HG03108 (cell line): ENCODE measurements around the gene GMDS.
A peak's percentile ranks its signal among the peaks of the same experiment; 100 is the strongest.

Experiments used
- ATAC-seq: cut with Tn5 transposase; IDR thresholded peaks from one replicate; pipeline ENCODE4 v1.9.1; 2021; ENCODE audit warnings: moderate library complexity; ENCODE audit not compliant: unreplicated experiment

GMDS gene

GRCh38 chr6:2103765-2104523 is 141.5 kb downstream of the GMDS start:
- ATAC-seq: no peak

- no peak for ATAC-seq
These were observed 142.4 kb downstream of the GMDS start for GRCh38 chr6:2102966-2103365.

GRCh38 chr6:2102316-2102883 is 143.0 kb downstream of the GMDS start:
- no peak for ATAC-seq

DNA sequence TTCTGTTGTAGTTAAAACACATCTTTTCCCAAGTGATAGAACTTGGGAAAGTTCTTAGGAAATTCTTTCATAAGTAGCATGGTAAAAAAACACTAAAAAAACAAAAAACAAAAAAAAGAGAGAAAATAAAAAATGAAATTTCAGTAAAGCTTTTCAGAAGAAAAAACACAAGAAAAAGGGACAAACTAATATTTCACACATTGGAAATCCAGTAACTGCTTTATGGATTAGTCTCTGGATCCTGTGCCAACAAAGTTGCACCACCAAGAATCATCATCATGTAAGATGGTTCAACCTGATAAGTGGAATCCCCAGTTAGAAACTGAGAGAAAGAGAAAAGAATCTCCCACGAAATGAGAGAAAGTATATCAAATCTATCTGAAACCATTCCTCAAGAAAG is 144.2 kb downstream of the GMDS start:
- no peak for ATAC-seq

- no peak for ATAC-seq
These were observed 145.5 kb downstream of the GMDS start for GRCh38 chr6:2099870-2100269.

GRCh38 chr6:2097464-2097863 is 147.9 kb downstream of the GMDS start:
- no peak for ATAC-seq

DNA sequence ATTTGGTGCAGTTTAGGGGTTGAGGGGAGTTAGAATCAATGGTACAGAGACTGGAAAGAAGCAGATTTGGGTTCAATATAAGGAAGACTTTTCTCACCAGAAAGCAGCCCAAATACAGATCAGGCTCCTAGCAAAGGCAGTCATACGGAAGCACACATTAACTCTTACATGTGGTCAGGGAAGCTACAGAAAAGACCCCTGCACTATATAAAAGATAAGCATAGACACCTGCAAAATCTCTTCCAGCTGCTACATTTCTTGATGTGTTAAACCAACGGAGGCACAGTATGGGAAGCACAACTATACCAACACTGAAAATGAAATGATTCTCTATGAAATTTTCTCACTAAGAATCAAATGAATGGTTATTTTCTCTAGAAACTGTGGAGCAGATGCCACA is 150.8 kb downstream of the GMDS start:
- ATAC-seq: no peak

DNA sequence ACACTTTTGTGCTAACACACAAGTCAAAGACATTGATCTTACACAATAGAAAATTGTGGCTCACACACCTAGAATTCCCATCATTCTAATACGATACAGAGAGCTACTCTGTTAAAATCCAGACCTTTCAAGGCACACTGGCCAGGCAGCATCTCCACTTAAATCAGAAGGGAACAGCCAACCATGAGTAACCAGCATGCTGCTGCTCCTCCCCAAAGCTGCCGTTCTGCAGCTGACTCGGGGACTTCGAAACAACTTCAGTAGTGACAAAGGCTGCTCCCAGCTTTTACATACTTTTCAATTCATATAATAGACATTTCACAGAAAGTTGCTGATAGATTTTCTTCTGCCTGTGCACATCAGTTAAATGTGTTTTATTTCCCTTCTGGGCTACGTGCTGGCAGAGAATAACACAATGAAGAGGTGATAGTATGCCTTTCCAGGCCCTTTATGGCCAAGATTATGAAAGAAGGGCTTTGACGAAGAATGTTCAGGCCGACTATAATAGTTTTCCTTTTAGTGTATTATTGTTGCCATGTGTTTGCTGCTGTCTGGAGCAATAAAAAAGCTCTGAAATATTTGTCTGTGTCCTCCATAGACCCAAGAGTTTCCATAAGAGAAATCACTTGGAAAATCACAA is 159.0 kb downstream of the GMDS start:
- ATAC-seq: no peak

GRCh38 chr6:2085657-2086056 is 159.7 kb downstream of the GMDS start:
- no peak for ATAC-seq

- ATAC-seq: peak; percentile 70
These were observed 164.0 kb downstream of the GMDS start for GRCh38 chr6:2081155-2082138.

- no peak for ATAC-seq
These were observed 166.5 kb downstream of the GMDS start for GRCh38 chr6:2078888-2079287.

- no peak for ATAC-seq
These were observed 167.6 kb downstream of the GMDS start for GRCh38 chr6:2077826-2078225.

- ATAC-seq: no peak
These were observed 171.9 kb downstream of the GMDS start for GRCh38 chr6:2073476-2073875.

GRCh38 chr6:2072453-2072852 is 173.0 kb downstream of the GMDS start:
- no peak for ATAC-seq

- ATAC-seq: no peak
These were observed 181.9 kb downstream of the GMDS start for GRCh38 chr6:2063547-2063946.

DNA sequence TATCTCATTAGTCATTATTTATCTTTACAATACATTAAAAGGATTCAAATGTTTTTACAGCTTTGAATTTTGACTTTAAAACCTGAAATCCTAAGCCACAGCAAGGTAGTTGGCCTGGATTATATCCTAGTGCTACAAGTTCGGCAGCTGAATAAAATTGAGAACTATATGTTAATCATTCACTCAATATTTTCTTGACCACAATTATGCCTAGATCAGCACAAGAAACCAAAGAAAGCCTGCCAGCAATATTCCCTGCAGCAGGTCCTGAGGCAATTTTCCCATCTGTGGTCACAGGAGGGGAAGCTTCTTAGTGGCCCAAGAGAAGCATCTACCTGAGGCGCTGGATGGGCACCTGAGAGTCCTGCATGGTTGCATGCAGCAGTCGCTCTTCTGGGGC is 183.5 kb downstream of the GMDS start:
- ATAC-seq: no peak

DNA sequence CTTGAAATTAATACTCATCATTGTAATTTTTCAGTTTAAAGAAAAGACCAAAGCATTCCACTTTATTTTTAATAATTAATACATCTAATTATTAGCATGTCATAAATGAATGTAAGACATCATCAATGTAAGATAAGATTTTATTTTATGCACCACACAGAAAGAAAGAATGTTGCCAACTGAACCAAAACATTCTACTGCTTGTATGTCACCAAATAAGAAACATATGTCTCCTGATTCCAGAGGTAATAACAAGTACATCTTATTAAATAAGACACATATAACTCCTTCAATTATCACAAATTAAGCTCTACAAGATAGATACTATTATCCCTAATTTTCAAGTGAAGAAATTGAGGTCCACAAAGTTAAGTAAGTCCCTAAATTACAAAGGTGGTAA is 189.5 kb downstream of the GMDS start:
- no peak for ATAC-seq

GRCh38 chr6:2055143-2055542 is 190.3 kb downstream of the GMDS start:
- no peak for ATAC-seq

GRCh38 chr6:2054516-2055067 is 190.8 kb downstream of the GMDS start:
- ATAC-seq: no peak

GRCh38 chr6:2053691-2054090 is 191.7 kb downstream of the GMDS start:
- ATAC-seq: no peak

GRCh38 chr6:2047855-2048254 is 197.6 kb downstream of the GMDS start:
- no peak for ATAC-seq
